GM12878 (cell line): ENCODE data around the gene CCK.

Experiments used
- EZH2 ChIP-seq: IDR thresholded peaks from 2 replicates; pipeline ENCODE4 v1.6.1; 2012; ENCODE audit warnings: low read depth, mild to moderate bottlenecking, control low read depth, inconsistent platforms, low read length, borderline replicate concordance; ENCODE audit not compliant: control insufficient read depth
- PML ChIP-seq: IDR thresholded peaks from 2 replicates; pipeline ENCODE4 v1.6.1; 2012; ENCODE audit warnings: low read length, inconsistent platforms
- REST ChIP-seq: IDR thresholded peaks from 2 replicates; pipeline ENCODE4 v1.6.1; 2012; ENCODE audit warnings: mild to moderate bottlenecking, low read depth, low read length
- SREBF2 ChIP-seq: IDR thresholded peaks from 2 replicates; pipeline ENCODE4 v1.6.1; 2012; ENCODE audit warnings: mild to moderate bottlenecking, low read length
- TF ChIP-seq, protein P1 (sequence below), 3 experiments: IDR thresholded peaks in 2 of 3; conservative IDR thresholded peaks in 1 of 3; 2 replicates each; pipeline ENCODE4 v1.5.1; 2011; ENCODE audit warnings: low read depth in 3 of 3, low read length in 3 of 3, mild to moderate bottlenecking in 3 of 3, control low read depth in 2 of 3, moderate library complexity in 2 of 3, inconsistent platforms in 1 of 3, mixed read lengths in 1 of 3; ENCODE audit not compliant: control insufficient read depth in 2 of 3, insufficient read depth in 1 of 3; ENCODE audit errors: extremely low read depth in 1 of 3

DNA sequence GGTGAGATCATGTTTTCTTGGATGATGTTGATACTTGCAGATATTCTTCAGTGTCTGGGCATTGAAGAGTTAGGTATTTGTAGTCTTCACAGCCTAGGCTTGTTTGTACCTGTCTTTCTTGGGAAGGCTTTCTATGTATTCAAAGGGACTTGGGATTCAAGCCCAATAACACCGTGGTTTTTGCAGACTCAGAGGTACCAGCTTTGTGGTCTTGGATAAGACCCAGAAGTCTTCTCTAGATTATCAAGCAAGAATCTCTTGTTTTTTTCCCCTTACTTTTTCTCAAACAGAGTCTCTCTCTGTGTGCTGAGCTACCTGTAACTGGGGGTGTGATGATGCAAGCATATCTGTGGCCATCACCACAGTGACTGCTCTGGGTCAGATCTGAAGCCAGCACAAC is 42.7 kb upstream of the CCK start:
- TF ChIP-seq REST (no peak), PML (no peak), EZH2 (no peak), SREBF2 (no peak)
- TF ChIP-seq, protein P1, sequence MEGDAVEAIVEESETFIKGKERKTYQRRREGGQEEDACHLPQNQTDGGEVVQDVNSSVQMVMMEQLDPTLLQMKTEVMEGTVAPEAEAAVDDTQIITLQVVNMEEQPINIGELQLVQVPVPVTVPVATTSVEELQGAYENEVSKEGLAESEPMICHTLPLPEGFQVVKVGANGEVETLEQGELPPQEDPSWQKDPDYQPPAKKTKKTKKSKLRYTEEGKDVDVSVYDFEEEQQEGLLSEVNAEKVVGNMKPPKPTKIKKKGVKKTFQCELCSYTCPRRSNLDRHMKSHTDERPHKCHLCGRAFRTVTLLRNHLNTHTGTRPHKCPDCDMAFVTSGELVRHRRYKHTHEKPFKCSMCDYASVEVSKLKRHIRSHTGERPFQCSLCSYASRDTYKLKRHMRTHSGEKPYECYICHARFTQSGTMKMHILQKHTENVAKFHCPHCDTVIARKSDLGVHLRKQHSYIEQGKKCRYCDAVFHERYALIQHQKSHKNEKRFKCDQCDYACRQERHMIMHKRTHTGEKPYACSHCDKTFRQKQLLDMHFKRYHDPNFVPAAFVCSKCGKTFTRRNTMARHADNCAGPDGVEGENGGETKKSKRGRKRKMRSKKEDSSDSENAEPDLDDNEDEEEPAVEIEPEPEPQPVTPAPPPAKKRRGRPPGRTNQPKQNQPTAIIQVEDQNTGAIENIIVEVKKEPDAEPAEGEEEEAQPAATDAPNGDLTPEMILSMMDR (IDR thresholded peaks at IDR 0.05 in 2 of 3, conservative IDR thresholded peaks at IDR 0.05 in 1 of 3; ENCODE audit: control insufficient read depth in 2 of 3, extremely low read depth in 1 of 3, insufficient read depth in 1 of 3, low read depth in 3 of 3, low read length in 3 of 3): no peak
